Stimulated activated CD4-positive, alpha-beta T cell treated with anti-CD3 and anti-CD28 coated beads, Interleukin-12 subunit alpha, Interleukin-12 subunit beta, amount 100 ng/mL, for 4 hours (primary cell): Measurements from ENCODE around the gene DCTN3.
"Not testable (repeated sequence)": the region's sequence is repeated elsewhere in the genome, so short reads cannot be mapped to it uniquely, and the experiment has no call there.

ENCODE experiments used
- DNase-seq: peaks from one replicate; pipeline ENCODE4 v3.0.0-alpha.2; 2020

DCTN3 gene

DNA sequence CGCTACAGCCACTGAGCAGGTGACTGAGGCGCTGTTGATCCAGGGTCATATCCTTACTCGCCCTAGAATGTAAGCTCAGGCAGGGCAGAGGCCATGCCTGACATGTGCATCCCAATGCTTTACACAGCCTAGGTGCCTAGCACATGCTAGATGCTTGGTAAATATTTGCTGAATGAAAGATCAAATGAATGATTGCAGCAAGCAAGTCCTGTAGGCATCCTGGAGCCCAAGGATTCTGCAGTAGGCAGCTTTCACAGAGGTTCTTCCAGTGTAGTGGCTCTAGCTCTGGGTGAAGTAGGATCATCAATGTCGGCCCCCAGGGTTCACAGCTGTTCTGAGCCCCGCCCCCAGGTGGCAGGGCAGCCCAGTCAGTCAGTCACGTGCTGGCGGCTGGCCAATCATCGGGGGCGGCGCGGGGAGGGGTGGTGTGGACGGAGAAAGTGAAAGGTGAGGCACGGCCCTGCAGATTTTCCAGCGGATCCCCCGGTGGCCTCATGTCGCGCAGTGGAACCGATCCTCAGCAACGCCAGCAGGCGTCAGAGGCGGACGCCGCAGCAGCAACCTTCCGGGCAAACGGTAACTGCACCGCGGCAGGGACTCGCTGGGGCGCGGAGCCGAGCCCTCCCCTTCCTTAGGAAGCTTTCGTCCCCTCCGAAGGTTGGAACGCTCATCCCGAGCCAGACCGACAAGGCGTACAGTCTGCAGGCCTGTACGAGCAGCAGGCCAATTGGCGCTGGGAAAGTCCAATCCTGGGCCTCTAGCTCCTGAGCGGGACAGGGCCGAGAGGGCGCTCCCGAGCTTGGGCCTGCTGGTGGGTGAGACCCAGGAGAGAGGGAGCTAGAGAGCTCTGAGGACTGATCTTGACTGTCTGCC, 26.2 kb upstream of the DCTN3 start, which contains the start of gene GALT:
Gene GALT, plus strand, starts transcription at position 465 of the 873 bp plus-strand sequence. Its CDS starts 30 bp downstream, at position 495.
- peak; percentile 98 for DNase-seq

DNA sequence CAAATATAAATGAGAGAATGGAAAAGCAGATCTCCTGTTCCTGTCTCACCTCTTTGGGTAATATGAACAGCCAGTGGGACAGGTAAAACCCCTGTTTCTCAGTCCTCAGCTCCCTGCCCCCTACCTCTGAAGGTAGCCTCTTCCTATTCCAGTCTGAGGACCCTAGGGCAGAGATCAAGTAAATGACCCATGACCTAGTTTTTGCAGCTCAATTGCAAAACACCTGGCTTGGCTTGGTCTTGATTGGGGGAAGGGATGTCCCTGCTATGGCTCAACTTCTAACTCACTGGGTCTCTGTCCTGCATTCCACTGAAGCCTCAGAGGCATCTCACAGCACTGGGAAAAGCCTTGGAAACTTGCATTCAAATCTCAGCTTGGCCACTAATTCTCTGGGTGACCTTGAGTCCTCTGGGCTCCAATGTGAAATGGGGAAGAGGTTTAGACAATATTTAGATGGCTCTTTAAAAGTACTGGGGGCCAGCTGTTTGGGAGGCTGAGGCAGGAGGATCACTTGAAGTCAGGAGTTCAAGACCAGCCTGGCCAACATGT, 24.5 kb upstream of the DCTN3 start:
- no peak for DNase-seq

DNA sequence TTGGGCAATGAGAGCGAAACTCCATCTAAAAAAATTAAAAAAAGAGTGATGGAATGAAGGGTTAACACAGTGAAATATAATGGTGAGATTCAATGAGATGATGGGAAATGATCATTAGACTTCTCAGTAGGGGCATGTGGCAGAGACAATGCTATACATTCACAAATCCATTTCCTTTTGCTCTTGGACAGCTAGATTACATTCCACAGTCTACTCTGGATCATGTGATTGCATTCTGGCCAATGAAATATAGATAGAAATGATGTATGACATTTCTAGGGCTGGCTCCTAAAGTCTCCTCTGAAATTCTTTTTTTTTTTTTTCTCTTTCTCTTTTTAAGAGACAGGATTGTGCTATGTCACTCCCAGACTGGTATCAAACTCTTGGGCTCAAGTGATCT, 22.4 kb upstream of the DCTN3 start:
- DNase-seq = no peak

DNA sequence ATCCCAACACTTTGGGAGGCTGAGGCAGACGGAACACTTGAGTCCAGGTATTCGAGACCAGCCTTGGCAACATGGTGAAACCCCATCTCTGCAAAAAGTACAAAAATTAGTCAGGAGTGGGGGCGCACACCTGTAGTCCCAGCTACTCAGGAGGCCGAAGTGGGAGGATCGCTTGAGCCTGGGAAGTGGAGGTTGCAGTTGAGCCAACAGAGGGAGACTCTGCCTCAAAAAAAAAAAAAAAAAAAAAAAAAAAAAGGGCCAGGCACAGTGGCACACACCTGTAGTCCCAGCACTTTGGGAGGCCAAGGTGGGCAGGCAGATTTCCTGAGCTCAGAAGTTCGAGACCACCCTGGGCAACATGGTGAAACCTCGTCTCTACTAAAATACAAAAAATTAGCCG, 19.0 kb upstream of the DCTN3 start:
- not testable (repeated sequence) for DNase-seq

DNA sequence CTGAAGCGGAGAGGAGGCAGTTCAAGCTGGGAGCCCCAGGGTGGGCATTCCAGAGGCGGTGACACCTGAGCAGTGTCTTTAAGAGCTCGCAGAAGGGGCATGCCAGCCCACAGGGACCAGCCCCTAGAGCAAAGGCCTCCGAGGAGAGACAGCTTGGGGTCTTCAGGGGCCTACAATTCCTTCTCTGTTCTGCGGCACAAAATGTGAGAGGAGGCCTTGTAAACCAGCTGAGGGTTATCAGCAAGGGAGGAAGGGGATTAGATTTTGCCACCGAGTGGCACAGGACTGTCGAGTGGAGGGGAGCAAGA, 17.8 kb upstream of the DCTN3 start:
- no peak for DNase-seq

DNA sequence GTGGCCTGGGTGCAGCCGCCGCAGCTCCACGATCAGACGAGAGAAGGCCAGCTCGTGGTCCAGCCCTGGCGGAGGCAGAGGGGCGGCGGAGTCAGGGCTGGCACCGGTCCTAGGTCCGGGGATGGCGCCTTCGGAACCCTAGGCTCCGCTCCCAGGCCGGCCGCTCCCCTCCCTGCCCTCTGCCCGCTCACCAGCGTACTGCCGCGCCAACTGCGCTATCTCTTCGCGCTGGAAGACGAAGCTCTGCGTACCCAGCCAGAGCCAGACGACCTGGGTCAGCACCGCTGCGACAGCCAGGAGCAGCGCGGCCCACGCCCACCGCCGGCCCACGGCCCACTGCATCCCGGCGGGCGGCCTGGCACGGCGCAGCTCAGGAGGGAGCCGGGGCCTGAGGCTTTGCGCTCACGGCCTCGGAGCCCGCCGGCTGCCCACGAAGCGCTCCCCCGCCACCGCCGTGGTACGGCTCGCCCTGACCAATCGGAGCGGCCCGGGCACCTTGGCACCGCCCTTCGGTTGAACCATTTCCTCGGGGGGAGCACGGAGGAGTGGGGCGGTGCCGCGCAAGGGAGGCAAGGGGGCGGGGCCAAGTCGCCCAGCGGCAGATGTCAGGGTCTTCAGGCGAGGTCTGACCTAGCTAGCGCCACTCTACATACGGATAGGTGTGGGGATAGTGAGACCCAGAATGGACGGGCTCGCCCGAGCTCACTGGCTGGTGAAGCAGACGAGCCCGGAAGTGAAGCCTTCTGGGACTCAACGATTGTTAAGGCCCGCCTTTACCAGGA, 17.3 kb upstream of the DCTN3 start, which contains the start of gene SIGMAR1:
Gene SIGMAR1, minus strand, starts transcription at position 432 of the 782 bp plus-strand sequence. Its CDS starts 90 bp downstream, at position 342.
- peak; percentile 93 for DNase-seq

DNA sequence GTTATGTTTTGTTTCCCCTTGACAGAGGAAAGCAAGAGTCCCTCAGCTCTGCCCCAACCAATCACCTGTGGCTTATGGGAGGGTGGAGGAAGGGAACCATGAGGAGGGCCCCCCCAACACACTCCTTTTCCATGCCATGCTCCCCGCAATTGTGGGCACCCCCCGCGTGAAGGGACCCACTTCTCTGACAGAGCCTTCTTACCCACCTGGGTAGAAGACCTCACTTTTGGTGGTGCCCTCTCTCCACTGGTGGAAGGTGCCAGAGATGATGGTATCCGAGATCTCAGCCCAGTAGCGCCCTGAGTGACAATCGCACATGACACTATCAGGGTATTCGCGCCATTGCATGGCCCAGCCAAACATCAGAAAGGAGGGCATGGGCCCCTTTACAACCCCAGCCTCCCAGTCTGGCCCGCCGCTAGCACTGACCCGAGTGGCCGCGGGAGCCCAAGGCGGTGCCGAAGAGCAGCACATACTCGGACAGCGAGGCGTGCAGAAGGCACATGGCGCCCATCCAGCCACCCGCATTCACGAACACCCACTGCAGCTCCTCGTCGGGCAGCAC, 16.6 kb upstream of the DCTN3 start:
- DNase-seq = no peak

DNA sequence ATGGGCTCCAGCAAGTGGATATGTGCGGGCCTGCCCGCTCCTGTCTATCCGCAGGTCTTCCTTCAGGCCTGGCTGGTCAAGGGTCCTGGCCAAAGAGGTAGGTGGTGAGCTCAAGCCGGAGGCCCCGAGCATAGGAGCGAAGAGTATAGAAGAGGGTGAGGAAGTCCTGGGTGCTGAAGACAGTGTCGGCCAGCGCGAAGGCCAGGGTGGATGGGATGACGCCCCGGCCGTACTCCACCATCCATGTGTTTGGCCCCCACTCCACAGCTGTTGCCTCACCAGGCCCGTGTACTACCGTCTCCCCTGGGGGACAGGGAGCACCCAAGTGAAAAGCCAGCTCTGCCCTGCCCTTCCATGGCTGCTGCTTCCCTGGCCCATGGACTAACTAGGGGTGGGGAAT, 15.3 kb upstream of the DCTN3 start:
- DNase-seq = no peak

DNA sequence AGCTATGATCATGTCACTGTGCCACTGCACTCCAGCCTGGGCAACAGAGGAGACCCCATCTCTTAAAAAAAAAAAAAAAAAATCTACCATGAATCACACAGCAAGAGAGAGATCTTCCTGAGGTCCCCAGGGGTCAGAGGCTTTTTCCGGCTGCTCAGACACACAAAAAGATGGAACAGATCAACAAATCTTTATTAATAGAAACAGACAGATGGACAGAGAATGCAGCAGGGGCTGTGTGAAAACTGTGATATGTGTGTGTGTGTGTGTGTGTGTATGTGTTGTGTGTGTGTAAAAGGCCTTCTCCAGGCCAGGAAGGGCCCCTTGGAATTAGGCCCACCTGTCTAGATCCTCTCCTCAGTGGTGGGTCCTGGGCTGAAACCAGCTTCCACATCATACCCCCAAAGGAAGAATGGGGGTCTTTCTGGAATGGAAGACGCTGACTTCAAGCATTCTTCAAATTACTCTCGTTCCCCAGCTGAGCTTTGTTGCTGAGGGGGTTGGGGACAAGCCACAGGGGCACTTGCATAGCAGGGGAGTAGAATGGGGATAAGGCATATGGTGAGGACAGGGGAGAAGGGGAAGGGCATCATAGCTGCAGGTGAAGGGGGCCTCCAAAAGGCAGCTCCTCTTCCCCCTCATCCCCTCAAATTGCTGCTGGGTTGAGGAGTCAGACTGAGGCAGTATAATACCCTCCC, 14.4 kb upstream of the DCTN3 start:
- no peak for DNase-seq

DNA sequence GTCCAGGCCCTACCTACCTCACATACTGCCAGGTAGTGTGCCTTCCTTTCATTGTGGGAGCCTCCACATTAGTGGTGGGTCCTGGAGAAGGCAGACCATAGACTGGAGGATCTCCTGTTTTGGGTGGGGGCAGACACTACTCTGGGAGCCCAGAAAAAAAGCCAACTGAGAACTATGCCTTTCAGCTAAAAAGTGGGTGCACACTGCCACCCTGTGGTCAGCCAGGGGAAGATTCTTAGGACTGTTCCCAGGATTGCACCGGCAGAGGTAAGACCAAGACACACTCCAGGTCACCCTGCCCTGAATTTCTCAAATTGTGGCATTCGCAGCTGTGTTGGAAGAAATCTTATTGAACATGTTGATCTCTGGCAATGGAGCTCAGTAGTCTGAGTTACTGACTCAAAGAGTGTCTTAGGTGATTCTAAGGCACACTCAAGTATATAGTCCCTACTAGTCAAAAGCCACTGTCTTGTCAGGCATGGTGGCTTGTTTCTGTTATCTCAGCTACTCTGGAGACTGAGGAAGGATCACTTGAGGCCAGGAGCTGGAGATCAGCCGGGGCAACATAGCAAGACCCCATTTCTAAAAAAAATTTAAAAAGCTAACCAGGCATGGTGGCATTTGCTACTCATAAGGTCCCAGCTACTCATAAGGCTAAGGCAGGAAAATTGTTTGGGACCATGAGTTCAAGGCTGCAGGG, 13.7 kb upstream of the DCTN3 start:
- DNase-seq = peak; percentile 68

DNA sequence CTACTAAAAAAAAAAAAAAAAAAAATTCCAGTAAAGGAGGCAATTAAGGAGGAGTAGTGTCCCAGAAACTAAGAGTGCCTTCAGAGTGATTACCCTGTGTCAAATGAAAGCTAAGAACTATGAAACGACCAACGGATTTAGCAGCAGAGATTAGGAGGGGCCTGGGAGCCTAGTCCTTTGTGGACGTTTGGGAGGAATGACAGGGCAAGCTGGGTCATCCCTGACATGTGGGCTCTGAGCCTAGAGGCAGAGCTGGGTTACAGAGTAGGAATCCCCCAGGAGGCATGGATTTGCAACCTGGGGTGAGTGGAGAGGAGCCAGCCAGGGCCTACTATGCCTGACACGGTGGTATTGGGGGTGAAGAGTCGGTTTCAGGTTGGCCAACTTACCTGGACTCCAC, 12.9 kb upstream of the DCTN3 start:
- DNase-seq = no peak

DNA sequence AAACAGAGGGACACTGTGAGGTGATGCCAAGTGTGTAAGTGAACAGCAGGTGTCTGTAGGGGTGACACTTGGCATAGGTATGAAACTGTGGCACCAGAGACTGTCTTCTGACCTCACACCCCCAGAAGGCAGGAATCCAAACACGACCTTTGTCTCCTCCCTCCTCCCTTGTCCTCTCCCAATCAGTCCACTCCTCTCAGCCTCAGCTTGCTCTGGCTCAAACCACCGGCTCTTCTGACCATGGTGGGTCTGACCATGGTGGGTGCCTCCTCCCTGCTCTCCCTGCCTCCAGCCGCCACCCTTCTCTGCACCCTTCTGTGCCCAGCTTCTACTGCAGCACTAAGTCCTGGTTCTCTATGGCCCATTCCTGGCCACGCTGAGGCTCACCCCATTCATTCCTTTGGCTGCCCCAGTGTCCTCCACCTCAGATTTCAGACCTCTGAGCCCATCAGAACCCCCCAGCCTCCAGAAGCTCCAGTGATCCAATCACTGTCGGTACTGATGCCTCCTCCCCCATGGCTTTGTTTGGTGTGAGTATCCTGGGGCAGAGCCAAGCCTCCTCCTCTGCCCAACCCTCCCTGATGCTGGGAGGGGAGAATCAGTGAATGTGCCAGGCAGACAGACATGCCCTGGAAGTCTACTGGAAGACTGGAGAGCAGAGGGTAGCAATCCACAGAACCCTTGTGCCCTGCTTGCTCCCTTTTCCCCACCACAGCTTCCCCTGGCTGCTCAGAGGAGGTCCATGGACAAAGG, 10.3 kb upstream of the DCTN3 start:
- no peak for DNase-seq

DNA sequence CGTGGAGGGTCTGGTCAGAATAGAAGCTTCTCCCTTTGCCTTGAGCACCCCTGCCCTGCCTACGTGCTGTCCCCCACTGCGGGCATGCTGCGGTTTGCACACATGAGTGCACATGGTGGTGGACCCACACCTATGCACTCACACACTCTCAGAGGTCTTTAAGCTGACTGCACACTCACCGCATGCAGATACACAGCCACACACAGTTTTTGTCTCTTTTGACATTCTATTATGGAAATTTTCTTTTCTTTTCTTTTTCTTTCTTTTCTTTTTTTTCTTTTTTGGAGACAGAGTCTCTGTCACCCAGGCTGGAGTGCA, 9.2 kb upstream of the DCTN3 start:
- no peak for DNase-seq

DNA sequence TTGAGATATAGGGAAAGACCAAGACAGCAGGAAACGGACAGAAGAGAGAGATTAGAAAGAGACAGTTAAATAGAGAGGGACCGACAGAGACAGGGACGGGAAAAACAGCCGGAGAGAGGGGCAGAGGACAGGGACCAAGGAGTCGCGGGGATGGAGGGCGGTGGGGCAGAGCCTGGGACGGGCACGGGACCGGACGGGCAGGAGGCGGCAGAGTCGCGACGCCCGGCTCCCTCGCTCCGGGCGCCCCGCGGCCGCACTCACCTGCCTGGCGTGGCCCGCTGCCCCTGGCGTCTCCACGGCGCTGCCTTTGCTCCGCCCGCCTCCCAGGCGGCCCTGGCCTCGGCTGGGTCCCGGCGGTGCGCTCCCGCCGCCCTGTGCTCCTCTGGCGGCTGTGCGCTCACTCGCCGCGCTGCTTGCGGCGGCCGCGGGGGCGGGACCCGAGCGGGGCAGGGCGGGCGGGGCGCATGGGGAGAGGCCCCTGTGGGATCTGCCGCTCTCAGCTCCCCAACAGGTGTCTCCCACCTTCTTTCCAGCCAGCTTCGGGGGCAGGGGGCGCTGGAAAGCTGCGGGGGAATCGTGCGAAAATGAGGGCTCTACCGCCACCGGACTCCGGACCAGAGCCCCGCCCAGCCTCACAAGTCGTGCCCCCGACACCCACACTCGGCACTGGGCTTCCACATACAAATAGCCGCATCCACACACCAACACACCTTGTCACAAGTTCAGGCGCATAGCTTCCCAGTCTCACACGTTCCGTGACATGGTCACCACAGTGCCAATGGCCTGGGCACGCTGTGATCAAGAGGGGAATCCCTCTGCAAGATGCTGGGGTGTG, 8.6 kb upstream of the DCTN3 start, which contains the start of gene ARID3C:
Gene ARID3C, minus strand, starts transcription at position 411 of the 835 bp plus-strand sequence. CDS start 1,052 bp downstream, outside the sequence.
- peak; percentile 52 for DNase-seq

DNA sequence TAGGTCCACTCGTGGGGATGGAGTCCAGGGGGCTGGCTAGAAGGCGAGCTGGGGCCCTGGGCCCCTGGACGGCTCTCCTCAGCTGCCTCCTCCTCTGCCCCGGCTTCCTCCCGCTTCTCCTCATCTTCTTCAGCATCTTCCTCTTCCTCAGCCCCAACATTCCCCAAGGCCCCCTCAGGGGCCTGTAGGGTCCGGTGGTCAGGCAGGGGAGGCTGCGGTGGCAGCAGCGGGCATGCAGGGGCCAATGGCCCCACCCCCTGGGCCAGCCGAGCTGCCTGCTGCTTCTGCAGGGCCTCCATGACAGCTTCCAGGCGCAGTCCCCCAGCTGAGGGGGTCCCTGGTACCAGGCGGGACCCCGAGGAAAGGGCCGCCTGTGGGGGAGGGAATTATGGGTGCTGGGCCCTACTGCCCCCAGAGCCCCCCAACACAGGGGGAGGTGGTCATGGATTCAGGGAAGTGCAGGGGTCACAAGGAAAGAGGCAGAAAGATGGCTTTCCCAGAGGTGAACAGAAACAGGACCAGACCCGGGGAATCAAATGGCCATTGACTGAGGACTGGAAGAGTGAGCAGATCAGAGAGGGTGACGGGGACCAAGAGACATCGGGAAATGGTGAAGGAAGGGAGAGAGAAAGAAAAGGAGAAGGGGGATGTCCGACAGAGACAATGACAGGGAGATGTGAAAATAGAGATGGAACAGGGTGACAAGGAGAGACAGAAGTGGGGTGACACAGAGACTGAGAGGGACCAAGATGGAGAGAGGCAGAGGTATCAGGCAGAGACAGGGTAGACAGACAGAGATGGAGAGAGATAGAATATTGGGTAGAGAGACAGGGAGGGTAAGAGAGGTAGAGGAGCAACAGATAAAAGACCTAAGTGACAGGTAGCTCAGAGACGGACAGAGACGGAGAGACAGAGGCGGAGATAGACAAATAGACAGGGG, 7.7 kb upstream of the DCTN3 start:
- no peak for DNase-seq

DNA sequence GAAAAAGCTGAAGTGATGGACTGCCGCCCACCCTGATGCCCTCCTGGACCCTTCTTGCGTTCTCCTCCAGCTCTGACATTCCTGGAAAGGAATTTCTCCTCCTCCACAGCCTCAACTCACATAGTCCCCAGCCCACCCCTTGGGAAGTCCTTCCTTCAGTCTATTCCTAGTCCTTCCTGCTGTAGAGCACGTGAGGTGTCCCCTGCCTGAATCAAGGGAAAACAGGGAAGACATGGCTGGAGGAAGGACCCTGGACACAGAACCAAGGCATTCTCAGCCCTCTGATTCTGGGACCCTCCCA, 4.8 kb upstream of the DCTN3 start:
- DNase-seq = no peak

DNA sequence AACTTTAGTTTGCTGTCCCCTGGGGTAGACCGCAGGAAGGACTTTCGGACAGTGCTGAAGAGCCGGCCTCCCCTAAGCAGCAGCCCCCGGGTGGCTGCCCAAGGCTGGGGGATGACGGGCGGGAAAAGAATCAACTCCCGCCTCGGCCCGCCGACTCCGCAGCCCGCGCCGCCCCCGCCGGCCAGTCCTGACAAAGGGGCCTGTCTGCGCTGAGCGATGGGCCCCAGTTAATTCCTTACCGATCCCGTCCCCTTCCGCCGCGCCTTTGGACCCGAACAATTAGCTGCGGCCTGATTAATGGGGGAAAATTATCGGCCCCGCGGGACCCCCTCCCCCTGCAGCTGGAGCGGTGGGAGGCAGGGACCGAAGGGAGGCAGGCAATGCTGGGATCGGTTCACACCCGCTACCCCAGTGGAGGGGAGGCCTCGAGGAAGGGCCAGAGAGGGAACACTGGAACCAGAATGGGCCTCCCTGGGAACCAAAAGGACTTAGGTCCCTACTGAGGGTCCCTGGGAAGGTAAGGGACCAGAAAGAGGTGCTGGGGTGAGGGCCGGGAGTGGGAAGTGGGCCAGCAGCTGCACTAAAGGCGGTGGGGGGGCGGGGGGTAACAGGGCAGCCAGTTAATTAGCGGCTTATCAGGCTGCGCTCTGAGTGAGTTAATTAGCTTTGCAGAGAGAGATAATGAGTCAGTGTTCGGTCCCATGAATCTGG, 4.3 kb upstream of the DCTN3 start:
- no peak for DNase-seq

DNA sequence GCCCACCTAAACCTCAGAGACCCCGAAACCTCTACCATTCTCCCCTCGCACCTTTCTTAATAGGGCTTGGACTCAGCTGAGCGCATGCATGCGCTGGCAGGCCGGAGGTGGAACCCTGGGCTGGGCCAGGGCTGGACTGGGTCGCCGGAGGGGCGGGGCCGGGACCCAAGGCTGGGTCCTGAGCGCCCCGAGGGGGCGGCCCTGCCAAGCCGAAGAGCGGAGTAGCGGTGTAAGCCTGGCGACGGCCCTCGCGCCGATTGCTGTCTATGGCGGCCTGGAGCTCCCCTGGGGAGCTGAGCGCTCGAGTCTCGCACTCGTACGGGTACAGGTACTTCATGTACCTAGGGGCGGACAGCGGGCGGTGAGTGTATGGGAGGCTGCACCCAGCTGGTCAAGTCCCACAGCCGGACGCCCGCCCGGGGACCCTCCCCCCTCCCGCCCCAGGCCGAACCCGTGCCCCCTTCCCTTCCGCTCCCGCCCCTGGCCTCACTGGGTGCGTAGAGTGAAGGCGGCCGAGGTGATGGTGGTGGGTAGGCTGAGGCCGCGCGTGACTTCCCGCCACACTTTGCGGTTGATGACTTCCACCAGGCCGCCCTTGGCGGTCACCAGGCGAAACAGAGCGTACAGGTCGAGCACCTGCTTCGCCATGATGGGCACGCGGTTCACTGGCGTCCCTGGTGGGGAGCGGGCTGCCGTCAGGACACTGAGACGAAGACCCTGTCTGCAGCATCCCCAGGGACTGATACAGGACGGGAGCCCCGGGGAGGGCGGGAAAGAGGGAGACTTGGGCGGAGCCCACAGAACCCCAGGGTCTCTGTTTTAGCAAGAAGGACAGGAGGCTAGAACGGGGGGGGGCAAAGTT, 3.3 kb upstream of the DCTN3 start:
- DNase-seq = no peak
